Measurements from ENCODE around the gene CELF4.

DNA sequence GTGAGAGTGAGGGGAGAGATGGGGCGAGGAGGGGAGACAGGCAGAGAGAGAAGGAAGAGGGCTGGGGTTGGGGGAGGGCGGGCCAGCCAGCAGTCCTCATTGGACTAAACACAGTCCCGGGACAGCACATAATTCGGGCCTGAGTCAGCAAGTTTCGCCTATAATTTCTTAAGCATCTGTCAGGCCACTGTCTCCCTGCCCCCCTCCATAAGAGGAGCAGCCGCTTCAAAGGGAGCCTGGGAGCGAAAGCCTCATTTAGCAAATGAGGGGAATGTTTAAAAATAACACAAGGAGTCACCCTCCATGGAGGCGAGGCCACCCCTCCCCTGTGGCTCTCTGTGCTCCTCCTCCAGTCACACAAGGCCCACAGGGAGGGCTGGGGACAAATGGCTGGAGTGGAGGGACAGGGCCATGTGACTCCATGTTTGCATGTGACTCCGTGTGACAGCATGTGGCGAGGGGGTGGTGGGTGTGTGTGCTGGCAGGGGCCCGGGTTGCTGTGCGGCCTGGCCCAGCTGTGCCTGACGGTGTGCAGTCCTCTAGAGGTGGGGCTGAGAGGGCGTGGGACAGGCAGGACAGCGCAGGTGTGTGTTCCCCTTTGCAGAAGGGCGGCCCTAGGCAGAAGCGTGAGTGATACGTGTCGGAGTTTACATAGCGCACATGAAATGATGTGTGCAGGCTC, 162.4 kb downstream of the CELF4 start:
- TF ChIP-seq, protein P1, sequence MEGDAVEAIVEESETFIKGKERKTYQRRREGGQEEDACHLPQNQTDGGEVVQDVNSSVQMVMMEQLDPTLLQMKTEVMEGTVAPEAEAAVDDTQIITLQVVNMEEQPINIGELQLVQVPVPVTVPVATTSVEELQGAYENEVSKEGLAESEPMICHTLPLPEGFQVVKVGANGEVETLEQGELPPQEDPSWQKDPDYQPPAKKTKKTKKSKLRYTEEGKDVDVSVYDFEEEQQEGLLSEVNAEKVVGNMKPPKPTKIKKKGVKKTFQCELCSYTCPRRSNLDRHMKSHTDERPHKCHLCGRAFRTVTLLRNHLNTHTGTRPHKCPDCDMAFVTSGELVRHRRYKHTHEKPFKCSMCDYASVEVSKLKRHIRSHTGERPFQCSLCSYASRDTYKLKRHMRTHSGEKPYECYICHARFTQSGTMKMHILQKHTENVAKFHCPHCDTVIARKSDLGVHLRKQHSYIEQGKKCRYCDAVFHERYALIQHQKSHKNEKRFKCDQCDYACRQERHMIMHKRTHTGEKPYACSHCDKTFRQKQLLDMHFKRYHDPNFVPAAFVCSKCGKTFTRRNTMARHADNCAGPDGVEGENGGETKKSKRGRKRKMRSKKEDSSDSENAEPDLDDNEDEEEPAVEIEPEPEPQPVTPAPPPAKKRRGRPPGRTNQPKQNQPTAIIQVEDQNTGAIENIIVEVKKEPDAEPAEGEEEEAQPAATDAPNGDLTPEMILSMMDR (IDR thresholded peaks at IDR 0.05): no peak
- no peak for TF ChIP-seq POLR2A (IDR thresholded peaks at IDR 0.05)

Data from breast epithelium (tissue), 3 donors.